IMR-90 (cell line): Measurements from ENCODE around the gene SLC35E4. TPM values are rescaled to one million over a fixed set of nuclear protein-coding genes. Genes with fewer than 3 reads are reported as not detected.

Source experiments
- ATAC-seq: fragments of 200-7000 bp; cut with Tn5 transposase; 2 replicates; pipeline ENCODE4 v1.9.1; 2020; ENCODE audit warnings: low read depth, mild to moderate bottlenecking, moderate library complexity
- BruUV-seq: library from RNA; stranded (reverse); fragments of 400-500 nt; replicated peaks from 2 replicates; lab custom pipeline; 2021; lab: Mats Ljungman, UMichigan
- CTCF ChIA-PET: fragments of 300-600 bp; formaldehyde crosslinking; extraction: SDS; loops from one replicate; lab custom pipeline; 2021; ENCODE audit warnings: antibody characterized with exemption; lab: Yijun Ruan, JAX
- POLR2A ChIA-PET: fragments of 300-600 bp; sonication (Branson Sonifier 250); formaldehyde crosslinking; loops from one replicate; lab custom pipeline; 2022; ENCODE audit warnings: antibody characterized with exemption; ENCODE audit not compliant: unreplicated experiment; lab: Charles Lee
- DNase-seq: peaks from one replicate; pipeline ENCODE4 v3.0.0; 2013
- H2AFZ ChIP-seq: replicated peaks from 2 replicates; pipeline ENCODE3; 2013; ENCODE audit warnings: low read length, mild to moderate bottlenecking; ENCODE audit not compliant: poor library complexity
- H2AK5ac ChIP-seq: 2 replicates; pipeline ENCODE4 v1.6.1; 2013; ENCODE audit warnings: low read depth, low read length, inconsistent platforms
- H2AK9ac ChIP-seq: replicated peaks from 2 replicates; pipeline ENCODE3; 2013; ENCODE audit warnings: mild to moderate bottlenecking, low read depth, low read length, moderate library complexity; ENCODE audit not compliant: poor library complexity
- H2BK120ac ChIP-seq: 2 replicates; pipeline ENCODE4 v1.6.1; 2013; ENCODE audit warnings: low read depth, low read length, inconsistent platforms
- H2BK15ac ChIP-seq: 3 replicates; pipeline ENCODE4 v1.6.1; 2013; ENCODE audit warnings: low read depth, low read length, inconsistent platforms
- H2BK20ac ChIP-seq: 2 replicates; pipeline ENCODE4 v1.6.1; 2013; ENCODE audit warnings: low read depth, mild to moderate bottlenecking, inconsistent platforms, low read length, moderate library complexity
- H2BK5ac ChIP-seq: 2 replicates; pipeline ENCODE4 v1.6.1; 2013; ENCODE audit warnings: mild to moderate bottlenecking, low read depth, low read length, inconsistent platforms; ENCODE audit not compliant: poor library complexity, severe bottlenecking
- H3K14ac ChIP-seq: replicated peaks from 2 replicates; pipeline ENCODE4 v1.6.1; 2013; ENCODE audit warnings: low read depth, low read length, inconsistent platforms
- H3K18ac ChIP-seq: 2 replicates; pipeline ENCODE4 v1.6.1; 2013; ENCODE audit warnings: low read depth, low read length, control low read depth
- H3K23ac ChIP-seq: 2 replicates; pipeline ENCODE4 v1.6.1; 2013; ENCODE audit warnings: low read depth, low read length, inconsistent platforms
- H3K27ac ChIP-seq: 2 replicates; pipeline ENCODE4 v1.5.1; 2013; ENCODE audit warnings: mild to moderate bottlenecking, control low read depth, low read length; ENCODE audit not compliant: insufficient read depth
- H3K27me3 ChIP-seq: 2 replicates; pipeline ENCODE4 v1.6.1; 2013; ENCODE audit warnings: low read length; ENCODE audit not compliant: control insufficient read depth, insufficient read depth
- H3K36me3 ChIP-seq: 2 replicates; pipeline ENCODE4 v1.6.1; 2013; ENCODE audit warnings: low read length, mixed read lengths; ENCODE audit not compliant: control insufficient read depth, insufficient read depth
- H3K4ac ChIP-seq: 2 replicates; pipeline ENCODE4 v1.6.1; 2013; ENCODE audit warnings: low read depth, low read length, inconsistent platforms
- H3K4me1 ChIP-seq: 2 replicates; pipeline ENCODE4 v1.6.1; 2013; ENCODE audit warnings: low read length, mixed read lengths; ENCODE audit not compliant: control insufficient read depth, insufficient read depth
- H3K4me2 ChIP-seq: 2 replicates; pipeline ENCODE4 v1.6.1; 2013; ENCODE audit warnings: low read depth, mild to moderate bottlenecking, control low read depth, low read length, moderate library complexity
- H3K4me3 ChIP-seq: 2 replicates; pipeline ENCODE4 v1.5.1; 2013; ENCODE audit warnings: low read depth, mild to moderate bottlenecking, control low read depth, low read length, moderate library complexity; ENCODE audit not compliant: insufficient read depth
- H3K56ac ChIP-seq: 2 replicates; pipeline ENCODE4 v1.6.1; 2013; ENCODE audit warnings: low read length, inconsistent platforms; ENCODE audit not compliant: insufficient read depth; ENCODE audit errors: extremely low read depth
- H3K79me1 ChIP-seq, 2 experiments: 2 replicates each; pipeline ENCODE4 v1.6.1; 2013; ENCODE audit warnings: low read length in 2 of 2, inconsistent platforms in 1 of 2, low read depth in 1 of 2
- H3K9ac ChIP-seq: 2 replicates; pipeline ENCODE4 v1.6.1; 2013; ENCODE audit warnings: low read depth, low read length, control low read depth
- H3K9me1 ChIP-seq: 2 replicates; pipeline ENCODE4 v1.6.1; 2013; ENCODE audit warnings: low read length, inconsistent platforms; ENCODE audit not compliant: insufficient read depth
- H3K9me3 ChIP-seq: 2 replicates; pipeline ENCODE4 v1.6.1; 2013; ENCODE audit warnings: low read length; ENCODE audit not compliant: control insufficient read depth, insufficient read depth
- H4K20me1 ChIP-seq: 2 replicates; pipeline ENCODE4 v1.6.1; 2013; ENCODE audit warnings: low read length, inconsistent platforms; ENCODE audit not compliant: insufficient read depth
- H4K5ac ChIP-seq: 2 replicates; pipeline ENCODE4 v1.6.1; 2013; ENCODE audit warnings: mild to moderate bottlenecking, low read depth, low read length, control low read depth
- H4K8ac ChIP-seq, 2 experiments: 2 replicates each; pipeline ENCODE4 v1.6.1; 2013; ENCODE audit warnings: low read depth in 2 of 2, low read length in 2 of 2, control low read depth in 1 of 2, inconsistent platforms in 1 of 2
- H4K91ac ChIP-seq: 2 replicates; pipeline ENCODE4 v1.6.1; 2013; ENCODE audit warnings: low read depth, low read length, inconsistent platforms; ENCODE audit not compliant: insufficient read depth
- CHD1 ChIP-seq: IDR thresholded peaks from 2 replicates; pipeline ENCODE4 v1.6.1; 2012; ENCODE audit warnings: low read depth, low read length, improper control_type of control experiment
- RAD21 ChIP-seq: IDR thresholded peaks from 2 replicates; pipeline ENCODE4 v1.6.1; 2012; ENCODE audit warnings: low read length, improper control_type of control experiment
- RCOR1 ChIP-seq: IDR thresholded peaks from 2 replicates; pipeline ENCODE4 v1.6.1; 2012; ENCODE audit warnings: mild to moderate bottlenecking, low read length, improper control_type of control experiment; ENCODE audit not compliant: insufficient replicate concordance
- RFX5 ChIP-seq: IDR thresholded peaks from 2 replicates; pipeline ENCODE4 v1.8.0; 2012; ENCODE audit warnings: low read depth, mild to moderate bottlenecking, low read length, moderate library complexity
- SMC3 ChIP-seq: fragments of 150-350 bp; IDR thresholded peaks from 2 replicates; pipeline ENCODE4 v1.6.1; 2016; ENCODE audit warnings: low read depth, mild to moderate bottlenecking, antibody characterized with exemption, low read length, moderate library complexity
- WGBS, 2 experiments: methylation state at CpG; one replicate each; pipeline versions ENCODE4 v1.1.5 to v1.1.7; 2013; ENCODE audit warnings: missing lambda C conversion rate in 2 of 2; ENCODE audit not compliant: insufficient read length in 1 of 2; ENCODE audit errors: extremely low coverage in 2 of 2; 5-methylcytosine and 5-hydroxymethylcytosine counted together
- dilution Hi-C: fragments of 300-500 bp; cut with HindIII; formaldehyde crosslinking; loops from one replicate; pipeline ENCODE4 v1.14.3; 2018; ENCODE audit warnings: low sequenced_read_pairs; ENCODE audit not compliant: unreplicated experiment
- in situ Hi-C: fragments of 300-500 bp; cut with MboI; formaldehyde crosslinking; loops from 3 replicates; pipeline ENCODE4 v1.14.3; 2019; ENCODE audit warnings: low sequenced_read_pairs, inconsistent platforms, mixed read lengths
- intact Hi-C: fragments of 100-400 bp; cut with micrococcal nuclease; formaldehyde crosslinking; loops from 2 replicates; pipeline ENCODE4 v1.10.0; 2022
- polyA plus RNA-seq, 3 experiments: library from polyadenylated mRNA; depleted of rRNA; stranded (reverse); fragments of >200 nt; gene quantifications; 2 replicates each; pipeline ENCODE4 v1.2.3, GENCODE V29; 2012; ENCODE audit warnings: low replicate concordance in 1 of 3
- total RNA-seq: library from RNA; depleted of rRNA; stranded (reverse); fragments of >200 nt; gene quantifications from 2 replicates; pipeline ENCODE4 v1.2.3, GENCODE V29; 2012

SLC35E4 gene
- total and polyA plus RNA-seq, 2 of the 4 experiments (the other 2 are of a cell fraction), result 5.7 to 6.8 TPM

GRCh38 chr22:30614268-30614667, 21.3 kb upstream of the SLC35E4 start:
- no peak overlapping the region for H2BK120ac ChIP-seq
- H3K18ac ChIP-seq, result no peak overlapping the region
- H3K9ac ChIP-seq, result no peak overlapping the region
- no peak overlapping the region for H3K23ac ChIP-seq
- ChIA-PET CTCF (no interaction called here), POLR2A (interaction anchor here (0.6 kb wide), 1 partner anchor 14 kb away, joined by 3 read pairs; no protein-coding TSS in a partner anchor)
- peaks cover 5% of the 10 kb centered on the region; the same call in 1 of the 2 replicates for H3K4me1 ChIP-seq
- no CpG with 5 or more reads among the region's 7 CpGs for WGBS, 2 experiments
- no peaks in the 10 kb centered on the region for H3K27me3 ChIP-seq
- H4K91ac ChIP-seq, result no peak overlapping the region
- BruUV-seq, result no TSS peak
- no peak overlapping the region for H3K27ac ChIP-seq
- no peak overlapping the region for H2BK20ac ChIP-seq
- no peak overlapping the region for H3K4me3 ChIP-seq
- no peaks in the 10 kb centered on the region for H3K36me3 ChIP-seq
- intact Hi-C loops (no loop called here), dilution Hi-C loops (no loop called here), in situ Hi-C loops (loop anchor here (10.0 kb wide), 1 partner anchor 291 kb away; no protein-coding TSS in a partner anchor)
- no peak overlapping the region for H2AK9ac ChIP-seq
- H3K14ac ChIP-seq, result no peak overlapping the region
- H4K20me1 ChIP-seq, result no peaks in the 10 kb centered on the region
- no peak overlapping the region for H2BK5ac ChIP-seq
- no peak overlapping the region for H2BK15ac ChIP-seq
- no peaks in the 10 kb centered on the region for H3K9me3 ChIP-seq
- H3K56ac ChIP-seq, result no peak overlapping the region
- no peaks in the 10 kb centered on the region for H3K79me1 ChIP-seq
- no peak overlapping the region for H4K8ac ChIP-seq
- H2AFZ ChIP-seq, result no peak overlapping the region
- H3K4me2 ChIP-seq, result no peak overlapping the region
- no peak for DNase-seq
- no peak for ATAC-seq
- no peak for TF ChIP-seq RCOR1
- TF ChIP-seq RAD21, result no peak
- TF ChIP-seq CHD1, result no peak
- no peak for TF ChIP-seq SMC3
- TF ChIP-seq RFX5, result no peak
- no peak overlapping the region for H4K5ac ChIP-seq
- peaks cover 8% of the 10 kb centered on the region for H3K9me1 ChIP-seq
- no peak overlapping the region for H2AK5ac ChIP-seq
- H3K4ac ChIP-seq, result no peak overlapping the region
